ENCODE data around the gene PLOD2. TPM values are rescaled to one million over a fixed set of nuclear protein-coding genes. Genes with fewer than 3 reads are reported as not detected.

The PLOD2 gene
- total RNA-seq, 1 donor from 2014 or later: 21.1 TPM

GRCh38 chr3:146166415-146166821, 5.4 kb upstream of the PLOD2 start:
- H3K4me3 ChIP-seq: no peak overlapping the region
- H3K27ac ChIP-seq (replicated peaks): peak overlapping the region; percentile 43
- peaks cover 35% of the 10 kb centered on the region for H3K4me1 ChIP-seq

GRCh38 chr3:146165877-146166276, 4.9 kb upstream of the PLOD2 start:
- no peaks in the 10 kb centered on the region for H3K9me3 ChIP-seq (replicated peaks)
- no peak overlapping the region for H3K4me3 ChIP-seq
- peaks cover 40% of the 10 kb centered on the region for H3K4me1 ChIP-seq
- TF ChIP-seq CTCF (IDR thresholded peaks at IDR 0.05; ENCODE audit: borderline replicate concordance): no peak
- DNase-seq: no peak
- intact Hi-C loops (cut with micrococcal nuclease): no loop called here
- H3K27me3 ChIP-seq (ENCODE audit: low read depth): no peaks in the 10 kb centered on the region
- no peaks in the 10 kb centered on the region for H3K36me3 ChIP-seq
- peak overlapping the region; percentile 43 for H3K27ac ChIP-seq (replicated peaks)

More at GRCh38 chr3:146166415-146166821, 5.4 kb upstream of the PLOD2 start:
- no peak for DNase-seq
- intact Hi-C loops (cut with micrococcal nuclease): no loop called here
- Histone ChIP-seq H3K27me3 (ENCODE audit: low read depth) (no peaks in the 10 kb centered on the region), H3K36me3 (no peaks in the 10 kb centered on the region), H3K9me3 (replicated peaks) (no peaks in the 10 kb centered on the region)
- TF ChIP-seq CTCF (IDR thresholded peaks at IDR 0.05; ENCODE audit: borderline replicate concordance): no peak

- H3K4me1 ChIP-seq: peaks cover 48% of the 10 kb centered on the region
Measured at GRCh38 chr3:146164971-146165769, 4.2 kb upstream of the PLOD2 start.

GRCh38 chr3:146164506-146164905, 3.5 kb upstream of the PLOD2 start:
- no peaks in the 10 kb centered on the region for H3K27me3 ChIP-seq (ENCODE audit: low read depth)
- intact Hi-C loops (cut with micrococcal nuclease): no loop called here
- DNase-seq: no peak
- no peak overlapping the region for H3K4me3 ChIP-seq
- H3K36me3 ChIP-seq: no peaks in the 10 kb centered on the region
- H3K27ac ChIP-seq (replicated peaks): peak overlapping the region; percentile 9
- H3K4me1 ChIP-seq: peaks cover 54% of the 10 kb centered on the region
- no peaks in the 10 kb centered on the region for H3K9me3 ChIP-seq (replicated peaks)
- no peak for TF ChIP-seq CTCF (IDR thresholded peaks at IDR 0.05; ENCODE audit: borderline replicate concordance)

More at GRCh38 chr3:146164971-146165769, 4.2 kb upstream of the PLOD2 start:
- Histone ChIP-seq H3K27me3 (ENCODE audit: low read depth) (no peaks in the 10 kb centered on the region), H3K4me3 (no peak overlapping the region), H3K27ac (replicated peaks) (peak overlapping the region; percentile 43), H3K9me3 (replicated peaks) (no peaks in the 10 kb centered on the region), H3K36me3 (no peaks in the 10 kb centered on the region)
- intact Hi-C loops (cut with micrococcal nuclease): no loop called here
- no peak for TF ChIP-seq CTCF (IDR thresholded peaks at IDR 0.05; ENCODE audit: borderline replicate concordance)
- no peak for DNase-seq

GRCh38 chr3:146164071-146164470, 3.1 kb upstream of the PLOD2 start:
- intact Hi-C loops (cut with micrococcal nuclease): no loop called here

More at GRCh38 chr3:146164071-146164470, 3.1 kb upstream of the PLOD2 start:
- no peaks in the 10 kb centered on the region for H3K36me3 ChIP-seq
- no peak overlapping the region for H3K27ac ChIP-seq (replicated peaks)
- no peak overlapping the region for H3K4me3 ChIP-seq
- H3K27me3 ChIP-seq (ENCODE audit: low read depth): no peaks in the 10 kb centered on the region
- no peak for TF ChIP-seq CTCF (IDR thresholded peaks at IDR 0.05; ENCODE audit: borderline replicate concordance)
- DNase-seq: no peak
- H3K4me1 ChIP-seq: peaks cover 59% of the 10 kb centered on the region
- no peaks in the 10 kb centered on the region for H3K9me3 ChIP-seq (replicated peaks)
